DMS53 (cell line): ENCODE results near the gene OXA1L.
"Not testable (repeated sequence)": the region's sequence is repeated elsewhere in the genome, so short reads cannot be mapped to it uniquely, and the experiment has no call there.

Source experiments
- DNase-seq: peaks from one replicate; lab custom pipeline; 2025; lab: John Stamatoyannopoulos, UW

OXA1L gene

GRCh38 chr14:22768947-22769346 lies 2.5 kb downstream of the OXA1L start:
- no peak for DNase-seq

- DNase-seq, result no peak
Observed at GRCh38 chr14:22769369-22769768, 2.9 kb downstream of the OXA1L start.

GRCh38 chr14:22770481-22771187 lies 4.1 kb downstream of the OXA1L start:
- DNase-seq, result no peak

- no peak for DNase-seq
Observed at GRCh38 chr14:22772725-22773124, 6.2 kb downstream of the OXA1L start.

- DNase-seq, result no peak
Observed at GRCh38 chr14:22773162-22774010, 6.9 kb downstream of the OXA1L start.

GRCh38 chr14:22774011-22774706 lies 7.7 kb downstream of the OXA1L start:
- no peak for DNase-seq

GRCh38 chr14:22776215-22776614 lies 9.7 kb downstream of the OXA1L start:
- DNase-seq, result no peak

GRCh38 chr14:22776849-22777248 lies 10.4 kb downstream of the OXA1L start:
- not testable (repeated sequence) for DNase-seq

- no peak for DNase-seq
Observed at GRCh38 chr14:22778084-22778483, 11.6 kb downstream of the OXA1L start.

- DNase-seq, result no peak
Observed at GRCh38 chr14:22780105-22780679, 13.7 kb downstream of the OXA1L start.

- no peak for DNase-seq
Observed at GRCh38 chr14:22780941-22781300, 14.4 kb downstream of the OXA1L start.

GRCh38 chr14:22781301-22781991 lies 15.0 kb downstream of the OXA1L start:
- no peak for DNase-seq

GRCh38 chr14:22786685-22787084 lies 20.2 kb downstream of the OXA1L start:
- DNase-seq, result no peak

GRCh38 chr14:22791301-22791700 lies 24.8 kb downstream of the OXA1L start:
- DNase-seq, result no peak

GRCh38 chr14:22792158-22792557 lies 25.7 kb downstream of the OXA1L start:
- DNase-seq, result no peak

- not testable (repeated sequence) for DNase-seq
Observed at GRCh38 chr14:22793550-22793949, 27.1 kb downstream of the OXA1L start.

GRCh38 chr14:22793976-22794375 lies 27.5 kb downstream of the OXA1L start:
- no peak for DNase-seq

- DNase-seq, result no peak
Observed at GRCh38 chr14:22794551-22794951, 28.1 kb downstream of the OXA1L start.

- DNase-seq, result peak; percentile 49
Observed at GRCh38 chr14:22796087-22796707, 29.7 kb downstream of the OXA1L start.

GRCh38 chr14:22797017-22797917 lies 30.8 kb downstream of the OXA1L start:
- DNase-seq, result no peak
